ENCODE data around the gene SCMH1.
A peak's percentile ranks its signal among the peaks of the same experiment; 100 is the strongest.

SCMH1 gene

GRCh38 chr1:41241749-41242341, at the start of gene SCMH1:
TSS of gene SCMH1 (minus strand) at chr1:41242306. CDS start at chr1:41186133, 56,173 bp downstream.
- Histone ChIP-seq H3K4me1 (ENCODE audit: insufficient read depth, low read length) (peaks cover 14% of the 10 kb centered on the region), H3K27ac (ENCODE audit: low read length) (no peak within 1 kb of the TSS), H3K27me3 (ENCODE audit: insufficient read depth, low read length) (peaks cover 26% of the 10 kb centered on the region)

GRCh38 chr1:41291195-41291594, 49.1 kb upstream of the SCMH1 start:
- peaks cover 29% of the 10 kb centered on the region; the same call in 1 of the 2 replicates for H3K27me3 ChIP-seq (ENCODE audit: insufficient read depth, low read length)
- H3K9me3 ChIP-seq (ENCODE audit: insufficient read depth, low read depth, low read length), result no peaks in the 10 kb centered on the region
- no peaks in the 10 kb centered on the region for H3K36me3 ChIP-seq (ENCODE audit: insufficient read depth, low read depth, low read length)
- H3K4me3 ChIP-seq (ENCODE audit: low read length), result no peak overlapping the region
- no peak overlapping the region for H3K9ac ChIP-seq (ENCODE audit: low read depth, low read length)
- H3K4me1 ChIP-seq (ENCODE audit: insufficient read depth, low read length), result peaks cover 8% of the 10 kb centered on the region; the same call in 1 of the 2 replicates
- H3K27ac ChIP-seq (ENCODE audit: low read length), result no peak overlapping the region

More at GRCh38 chr1:41241749-41242341, at the start of gene SCMH1:
- Histone ChIP-seq H3K36me3 (ENCODE audit: insufficient read depth, low read depth, low read length) (no peaks in the 10 kb centered on the region), H3K9me3 (ENCODE audit: insufficient read depth, low read depth, low read length) (no peaks in the 10 kb centered on the region), H3K9ac (ENCODE audit: low read depth, low read length) (peak within 1 kb of the TSS; percentile 73; the same call in 1 of the 2 replicates), H3K4me3 (ENCODE audit: low read length) (peak within 1 kb of the TSS; percentile 75)

- H3K4me3 ChIP-seq (ENCODE audit: low read length), result no peak overlapping the region
- peaks cover 9% of the 10 kb centered on the region; the same call in 1 of the 2 replicates for H3K4me1 ChIP-seq (ENCODE audit: insufficient read depth, low read length)
- H3K27ac ChIP-seq (ENCODE audit: low read length), result no peak overlapping the region
- no peaks in the 10 kb centered on the region for H3K36me3 ChIP-seq (ENCODE audit: insufficient read depth, low read depth, low read length)
- no peaks in the 10 kb centered on the region for H3K9me3 ChIP-seq (ENCODE audit: insufficient read depth, low read depth, low read length)
- peaks cover 36% of the 10 kb centered on the region; the same call in 1 of the 2 replicates for H3K27me3 ChIP-seq (ENCODE audit: insufficient read depth, low read length)
- no peak overlapping the region for H3K9ac ChIP-seq (ENCODE audit: low read depth, low read length)
These were observed 47.1 kb upstream of the SCMH1 start for GRCh38 chr1:41289196-41289595.

DNA sequence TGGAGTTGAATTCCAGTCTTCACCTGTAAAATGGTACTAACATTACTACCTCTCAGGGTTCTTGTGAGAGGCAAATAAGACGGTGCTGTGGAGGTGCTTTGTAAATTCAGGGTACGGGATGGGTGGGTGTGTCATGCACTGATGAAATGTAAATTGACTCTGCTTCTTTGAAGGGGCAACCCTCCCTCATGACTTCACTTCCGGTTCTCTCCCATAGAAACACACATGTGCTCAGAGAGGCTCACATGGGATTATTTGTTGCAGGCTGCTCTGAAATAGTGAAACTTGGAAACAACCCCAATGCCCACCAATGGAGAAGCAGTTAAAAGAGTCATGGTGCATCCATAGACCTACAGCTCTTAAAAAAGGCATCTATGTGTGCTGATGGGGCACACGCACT, 44.9 kb upstream of the SCMH1 start:
- H3K9me3 ChIP-seq (ENCODE audit: insufficient read depth, low read depth, low read length), result no peaks in the 10 kb centered on the region
- 0 out of 2 replicates have a peak overlapping the region, but pooled peaks have one; percentile 3 for H3K4me3 ChIP-seq (ENCODE audit: low read length)
- no peaks in the 10 kb centered on the region for H3K36me3 ChIP-seq (ENCODE audit: insufficient read depth, low read depth, low read length)
- H3K27ac ChIP-seq (ENCODE audit: low read length), result no peak overlapping the region
- peaks cover 41% of the 10 kb centered on the region; the same call in 1 of the 2 replicates for H3K27me3 ChIP-seq (ENCODE audit: insufficient read depth, low read length)
- H3K4me1 ChIP-seq (ENCODE audit: insufficient read depth, low read length), result peaks cover 9% of the 10 kb centered on the region; the same call in 1 of the 2 replicates
- H3K9ac ChIP-seq (ENCODE audit: low read depth, low read length), result no peak overlapping the region

DNA sequence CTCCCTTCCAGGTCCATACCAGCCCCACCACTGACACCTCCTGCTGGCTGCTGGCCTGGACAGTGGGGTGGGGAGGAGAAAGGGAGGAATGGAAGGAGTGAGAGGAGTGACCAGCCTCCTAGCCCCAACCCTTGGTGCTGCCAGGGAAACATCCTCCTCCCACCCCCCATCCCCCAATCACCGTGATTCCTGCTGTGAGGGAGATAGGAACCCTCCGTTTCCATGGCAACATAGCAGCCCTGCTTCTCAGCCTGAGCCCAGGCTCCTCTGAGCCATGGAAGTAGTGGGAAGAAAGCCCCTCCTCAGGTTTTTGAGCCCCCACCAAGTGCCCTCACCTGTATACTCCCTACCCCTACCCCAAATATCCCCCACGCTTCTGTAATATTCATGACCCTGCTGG, 44.4 kb upstream of the SCMH1 start:
- H3K4me1 ChIP-seq (ENCODE audit: insufficient read depth, low read length), result peaks cover 9% of the 10 kb centered on the region; the same call in 1 of the 2 replicates
- H3K9ac ChIP-seq (ENCODE audit: low read depth, low read length), result no peak overlapping the region
- H3K9me3 ChIP-seq (ENCODE audit: insufficient read depth, low read depth, low read length), result no peaks in the 10 kb centered on the region
- peaks cover 41% of the 10 kb centered on the region; the same call in 1 of the 2 replicates for H3K27me3 ChIP-seq (ENCODE audit: insufficient read depth, low read length)
- no peaks in the 10 kb centered on the region for H3K36me3 ChIP-seq (ENCODE audit: insufficient read depth, low read depth, low read length)
- H3K27ac ChIP-seq (ENCODE audit: low read length), result no peak overlapping the region
- 0 out of 2 replicates have a peak overlapping the region, but pooled peaks have one; percentile 3 for H3K4me3 ChIP-seq (ENCODE audit: low read length)

GRCh38 chr1:41285818-41286217, 43.7 kb upstream of the SCMH1 start:
- Histone ChIP-seq H3K9me3 (ENCODE audit: insufficient read depth, low read depth, low read length) (no peaks in the 10 kb centered on the region), H3K4me1 (ENCODE audit: insufficient read depth, low read length) (peaks cover 9% of the 10 kb centered on the region; the same call in 1 of the 2 replicates), H3K27ac (ENCODE audit: low read length) (no peak overlapping the region), H3K4me3 (ENCODE audit: low read length) (no peak overlapping the region), H3K9ac (ENCODE audit: low read depth, low read length) (no peak overlapping the region), H3K27me3 (ENCODE audit: insufficient read depth, low read length) (peaks cover 40% of the 10 kb centered on the region; the same call in 1 of the 2 replicates), H3K36me3 (ENCODE audit: insufficient read depth, low read depth, low read length) (no peaks in the 10 kb centered on the region)

- H3K27me3 ChIP-seq (ENCODE audit: insufficient read depth, low read length), result peaks cover 34% of the 10 kb centered on the region; the same call in 1 of the 2 replicates
These were observed 42.0 kb upstream of the SCMH1 start for GRCh38 chr1:41284121-41284520.

GRCh38 chr1:41282679-41283317, 40.7 kb upstream of the SCMH1 start:
- Histone ChIP-seq H3K36me3 (ENCODE audit: insufficient read depth, low read depth, low read length) (no peaks in the 10 kb centered on the region), H3K9me3 (ENCODE audit: insufficient read depth, low read depth, low read length) (no peaks in the 10 kb centered on the region), H3K4me1 (ENCODE audit: insufficient read depth, low read length) (peaks cover 9% of the 10 kb centered on the region; the same call in 1 of the 2 replicates), H3K9ac (ENCODE audit: low read depth, low read length) (no peak overlapping the region), H3K27ac (ENCODE audit: low read length) (no peak overlapping the region), H3K27me3 (ENCODE audit: insufficient read depth, low read length) (peaks cover 29% of the 10 kb centered on the region; the same call in 1 of the 2 replicates), H3K4me3 (ENCODE audit: low read length) (no peak overlapping the region)

More at GRCh38 chr1:41284121-41284520, 42.0 kb upstream of the SCMH1 start:
- H3K9me3 ChIP-seq (ENCODE audit: insufficient read depth, low read depth, low read length), result no peaks in the 10 kb centered on the region
- no peaks in the 10 kb centered on the region for H3K36me3 ChIP-seq (ENCODE audit: insufficient read depth, low read depth, low read length)
- H3K27ac ChIP-seq (ENCODE audit: low read length), result no peak overlapping the region
- peaks cover 9% of the 10 kb centered on the region; the same call in 1 of the 2 replicates for H3K4me1 ChIP-seq (ENCODE audit: insufficient read depth, low read length)
- no peak overlapping the region for H3K4me3 ChIP-seq (ENCODE audit: low read length)
- H3K9ac ChIP-seq (ENCODE audit: low read depth, low read length), result no peak overlapping the region

GRCh38 chr1:41281334-41281733, 39.2 kb upstream of the SCMH1 start:
- Histone ChIP-seq H3K27ac (ENCODE audit: low read length) (no peak overlapping the region), H3K36me3 (ENCODE audit: insufficient read depth, low read depth, low read length) (no peaks in the 10 kb centered on the region), H3K4me1 (ENCODE audit: insufficient read depth, low read length) (peaks cover 3% of the 10 kb centered on the region; the same call in 1 of the 2 replicates), H3K4me3 (ENCODE audit: low read length) (no peak overlapping the region), H3K9ac (ENCODE audit: low read depth, low read length) (no peak overlapping the region), H3K27me3 (ENCODE audit: insufficient read depth, low read length) (peaks cover 27% of the 10 kb centered on the region; the same call in 1 of the 2 replicates), H3K9me3 (ENCODE audit: insufficient read depth, low read depth, low read length) (no peaks in the 10 kb centered on the region)

DNA sequence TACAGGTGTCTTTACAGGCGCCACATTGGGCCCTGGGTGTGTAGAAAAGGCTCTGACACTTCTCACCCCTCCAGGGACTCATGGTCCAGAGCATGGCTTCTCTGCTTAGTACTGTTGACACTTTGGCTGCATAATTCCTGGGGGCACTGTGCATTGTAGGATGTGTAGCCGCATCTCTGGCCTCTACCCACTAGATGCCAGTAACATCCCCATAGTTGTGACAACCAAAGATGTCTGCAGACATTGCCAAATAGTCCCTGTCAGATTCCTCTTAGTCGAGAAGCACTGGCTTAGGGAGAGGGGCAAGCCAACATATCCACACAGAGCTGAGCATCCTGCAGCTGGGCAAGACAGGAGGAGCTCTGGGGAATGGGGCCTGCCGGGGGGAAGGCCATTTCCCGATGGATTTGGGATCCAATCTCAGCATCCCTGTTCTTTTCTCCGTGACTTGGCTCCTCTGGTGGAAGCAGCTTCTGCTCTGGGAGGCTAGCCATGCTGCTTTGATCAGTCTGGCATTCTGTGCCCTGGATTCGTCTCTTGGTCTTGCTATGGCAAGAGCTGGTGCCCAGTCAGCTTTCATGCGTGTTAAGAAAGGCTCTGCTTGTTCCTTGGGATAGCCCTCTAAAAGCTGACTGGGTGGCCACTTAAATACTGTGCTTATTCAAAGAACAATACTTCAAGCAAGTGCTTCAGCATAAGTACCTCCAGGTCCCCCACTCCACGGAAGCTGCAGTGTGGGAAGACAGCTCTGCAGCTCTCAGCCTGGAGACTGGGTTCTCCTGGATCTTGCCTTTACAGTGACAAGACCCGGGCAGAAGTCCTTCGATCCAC, 38.3 kb upstream of the SCMH1 start:
- Histone ChIP-seq H3K9me3 (ENCODE audit: insufficient read depth, low read depth, low read length) (no peaks in the 10 kb centered on the region), H3K36me3 (ENCODE audit: insufficient read depth, low read depth, low read length) (no peaks in the 10 kb centered on the region), H3K4me3 (ENCODE audit: low read length) (no peak overlapping the region), H3K27ac (ENCODE audit: low read length) (no peak overlapping the region), H3K9ac (ENCODE audit: low read depth, low read length) (no peak overlapping the region), H3K4me1 (ENCODE audit: insufficient read depth, low read length) (no peaks in the 10 kb centered on the region), H3K27me3 (ENCODE audit: insufficient read depth, low read length) (peaks cover 19% of the 10 kb centered on the region; the same call in 1 of the 2 replicates)

DNA sequence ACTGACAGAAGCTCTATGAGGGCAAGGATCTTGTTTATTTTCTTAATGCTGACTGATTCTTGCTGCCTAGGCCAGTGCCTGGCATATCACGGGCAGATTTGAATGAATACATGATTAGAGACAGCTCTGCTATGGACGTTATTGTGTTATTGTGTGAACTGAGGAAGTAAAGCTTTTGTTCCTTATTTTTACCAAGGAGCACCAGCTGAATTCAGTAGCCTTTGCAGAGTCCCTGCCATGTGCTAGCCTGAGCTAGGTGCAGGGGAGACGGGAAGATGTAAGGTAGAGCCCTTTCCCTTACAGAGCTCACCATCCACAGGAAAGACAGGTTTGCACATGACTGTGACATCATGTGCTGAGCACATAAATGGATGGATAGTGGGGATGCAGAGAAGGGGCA, 36.0 kb upstream of the SCMH1 start:
- Histone ChIP-seq H3K4me1 (ENCODE audit: insufficient read depth, low read length) (no peaks in the 10 kb centered on the region), H3K9ac (ENCODE audit: low read depth, low read length) (no peak overlapping the region), H3K27ac (ENCODE audit: low read length) (no peak overlapping the region), H3K9me3 (ENCODE audit: insufficient read depth, low read depth, low read length) (no peaks in the 10 kb centered on the region), H3K27me3 (ENCODE audit: insufficient read depth, low read length) (peaks cover 10% of the 10 kb centered on the region; the same call in 1 of the 2 replicates), H3K4me3 (ENCODE audit: low read length) (no peak overlapping the region), H3K36me3 (ENCODE audit: insufficient read depth, low read depth, low read length) (no peaks in the 10 kb centered on the region)

All from iPS-20b (cell line).